C4-2B (cell line): Measurements from ENCODE around the gene LGALS12.

ENCODE experiments used
- H3K27ac ChIP-seq: fragments of 450-650 bp; 2 replicates; pipeline ENCODE4 v1.5.1; 2017
- CTCF ChIP-seq: fragments of 450-650 bp; conservative IDR thresholded peaks from 2 replicates; pipeline ENCODE4 v1.5.1; 2017; ENCODE audit warnings: mild to moderate bottlenecking
- ZFX ChIP-seq: fragments of 450-650 bp; IDR thresholded peaks from 2 replicates; pipeline ENCODE4 v1.6.1; 2017

Gene LGALS12

GRCh38 chr11:63480039-63480438 lies 25.8 kb upstream of the LGALS12 start:
- TF ChIP-seq CTCF (no peak), ZFX (no peak)
- H3K27ac ChIP-seq, result no peak overlapping the region

GRCh38 chr11:63485777-63486176 lies 20.1 kb upstream of the LGALS12 start:
- TF ChIP-seq ZFX, result no peak
- no peak for TF ChIP-seq CTCF

DNA sequence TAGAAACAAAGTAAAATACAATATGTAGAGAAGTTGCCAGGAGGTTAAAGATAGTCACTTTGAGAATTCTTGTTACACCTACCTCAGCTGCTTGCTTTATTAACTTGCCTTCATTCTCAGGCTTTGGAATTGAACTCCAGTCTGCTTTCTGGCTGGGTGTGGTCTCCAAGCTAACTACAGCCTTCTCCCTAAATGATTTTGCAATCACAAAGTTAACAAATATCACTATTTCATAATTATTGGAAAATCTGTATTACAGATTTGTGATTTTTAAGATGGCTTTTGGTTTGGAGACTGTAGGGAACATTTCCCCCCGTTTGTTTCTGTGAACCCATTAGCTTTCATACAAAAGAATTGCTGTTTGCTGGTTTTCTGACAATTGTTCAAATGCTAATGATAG lies 17.1 kb upstream of the LGALS12 start:
- no peak for TF ChIP-seq ZFX
- no peak for TF ChIP-seq CTCF
- no peak overlapping the region for H3K27ac ChIP-seq

More at GRCh38 chr11:63485777-63486176, 20.1 kb upstream of the LGALS12 start:
- no peak overlapping the region for H3K27ac ChIP-seq

DNA sequence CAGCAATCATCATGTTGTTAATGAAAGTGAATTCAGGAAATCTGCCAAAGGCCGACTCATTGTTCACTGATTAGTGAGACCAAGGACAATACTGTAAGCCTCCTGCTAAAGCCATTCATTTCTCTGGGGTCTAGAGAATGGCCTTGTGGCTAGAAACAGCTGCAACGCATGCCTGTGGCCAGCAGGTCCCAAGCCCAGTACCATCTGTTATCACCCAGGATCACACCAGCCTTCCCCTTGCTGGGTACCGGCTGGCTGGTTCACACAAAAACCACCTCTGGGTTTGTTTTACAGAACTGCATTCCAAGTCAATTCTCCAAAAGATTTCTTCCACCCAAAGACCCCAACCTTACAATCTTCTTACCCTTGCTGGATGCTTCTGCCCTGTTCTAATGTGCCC lies 16.0 kb upstream of the LGALS12 start:
- no peak overlapping the region for H3K27ac ChIP-seq

GRCh38 chr11:63490551-63491239 lies 15.2 kb upstream of the LGALS12 start, which contains the start of gene PLAAT5:
Gene PLAAT5, minus strand, starts transcription at chr11:63491167. Its CDS starts 133 bp downstream, at chr11:63491034.
- no peak within 1 kb of the TSS for H3K27ac ChIP-seq
- no peak for TF ChIP-seq CTCF
- no peak for TF ChIP-seq ZFX

More for the DNA sequence above, 16.0 kb upstream of the LGALS12 start:
- no peak for TF ChIP-seq ZFX
- TF ChIP-seq CTCF, result no peak

GRCh38 chr11:63491240-63491587 lies 14.7 kb upstream of the LGALS12 start:
- no peak overlapping the region for H3K27ac ChIP-seq

More at GRCh38 chr11:63491240-63491587, 14.7 kb upstream of the LGALS12 start:
- TF ChIP-seq ZFX, result no peak
- no peak for TF ChIP-seq CTCF
